Caco-2 (cell line): ENCODE results near the gene MEIOSIN. TPM values are rescaled to one million over a fixed set of nuclear protein-coding genes. Genes with fewer than 3 reads are reported as not detected.

Experiments used
- BruUV-seq: library from RNA; stranded (reverse); fragments of 400-500 nt; replicated peaks from 2 replicates; lab custom pipeline; 2021; lab: Mats Ljungman, UMichigan
- CTCF ChIA-PET: fragments of 300-600 bp; sonication (Branson Sonifier 250); formaldehyde crosslinking; loops from one replicate; lab custom pipeline; 2022; ENCODE audit warnings: antibody characterized with exemption; lab: Charles Lee
- POLR2A ChIA-PET: fragments of 300-600 bp; sonication (Branson Sonifier 250); formaldehyde crosslinking; loops from one replicate; lab custom pipeline; 2022; ENCODE audit warnings: antibody characterized with exemption; lab: Charles Lee
- DNase-seq, 2 experiments: peaks; one replicate each; pipeline versions ENCODE4 v3.0.0 to v3.0.0-alpha.2; 2020 to 2022
- H3K27me3 ChIP-seq: replicated peaks from 2 replicates; pipeline ENCODE4 v1.6.0; 2011; ENCODE audit warnings: low read length; ENCODE audit not compliant: control insufficient read depth, insufficient read depth
- H3K36me3 ChIP-seq: 2 replicates; pipeline ENCODE4 v1.5.1; 2011; ENCODE audit warnings: low read length; ENCODE audit not compliant: control insufficient read depth, insufficient read depth
- H3K4me1 ChIP-seq: fragments of 250-450 bp; sonication (Bioruptor Pico); 2 replicates; pipeline ENCODE4 v1.5.1; 2020; ENCODE audit warnings: mild to moderate bottlenecking
- H3K4me3 ChIP-seq: 2 replicates; pipeline ENCODE4 v1.5.1; 2011; ENCODE audit warnings: low read depth, mild to moderate bottlenecking, control low read depth, low read length
- H3K9me3 ChIP-seq: fragments of 250-450 bp; sonication (Bioruptor Pico); 2 replicates; pipeline ENCODE4 v1.5.1; 2020; ENCODE audit warnings: mild to moderate bottlenecking, moderate library complexity
- H3K27ac Mint-ChIP-seq: one replicate; pipeline ENCODE4 v1.8.0; 2022; ENCODE audit warnings: mixed read lengths; ENCODE audit not compliant: unreplicated experiment
- H3K27me3 Mint-ChIP-seq: one replicate; pipeline ENCODE4 v1.8.0; 2022; ENCODE audit warnings: mixed read lengths; ENCODE audit not compliant: insufficient read depth, unreplicated experiment
- H3K36me3 Mint-ChIP-seq: one replicate; pipeline ENCODE4 v1.8.0; 2022; ENCODE audit warnings: mild to moderate bottlenecking, mixed read lengths; ENCODE audit not compliant: insufficient read depth, unreplicated experiment
- H3K4me1 Mint-ChIP-seq: one replicate; pipeline ENCODE4 v1.8.0; 2022; ENCODE audit warnings: low read depth, mixed read lengths; ENCODE audit not compliant: unreplicated experiment
- H3K4me3 Mint-ChIP-seq: one replicate; pipeline ENCODE4 v1.8.0; 2022; ENCODE audit warnings: mild to moderate bottlenecking, moderate library complexity, mixed read lengths; ENCODE audit not compliant: unreplicated experiment
- H3K9me3 Mint-ChIP-seq: one replicate; pipeline ENCODE4 v1.8.0; 2022; ENCODE audit warnings: mixed read lengths; ENCODE audit not compliant: unreplicated experiment
- CTCF ChIP-seq, 2 experiments: fragments of 200-600 bp in 1 of 2; IDR thresholded peaks; 1 replicate in 1 of 2; 2 replicates in 1 of 2; pipeline versions ENCODE4 v1.5.1 to v1.8.0; 2011 to 2022; ENCODE audit warnings: antibody characterized with exemption in 1 of 2, control low read depth in 1 of 2, inconsistent platforms in 1 of 2, low read depth in 1 of 2, low read length in 1 of 2, mild to moderate bottlenecking in 1 of 2, moderate library complexity in 1 of 2; ENCODE audit not compliant: insufficient read depth in 1 of 2, severe bottlenecking in 1 of 2, unreplicated experiment in 1 of 2
- intact Hi-C: fragments of 100-400 bp; cut with micrococcal nuclease; formaldehyde crosslinking; loops from one replicate; pipeline ENCODE4 v1.10.0; 2022; ENCODE audit not compliant: unreplicated experiment
- total RNA-seq: library from RNA; stranded (reverse); gene quantifications from 2 replicates; pipeline ENCODE4 v1.2.3, GENCODE V29; 2022

The MEIOSIN gene
- total RNA-seq, 1 experiment from 2014 or later = not detected

GRCh38 chr19:45764945-45765701, 31.9 kb downstream of the MEIOSIN start:
- H3K4me3 ChIP-seq = no peak overlapping the region
- H3K27me3 Mint-ChIP-seq = no peaks in the 10 kb centered on the region
- no peaks in the 10 kb centered on the region for H3K36me3 ChIP-seq
- ChIA-PET CTCF (no interaction called here), POLR2A (interaction anchor here (0.6 to 1.1 kb wide), 2 partner anchors 34 to 263 kb away, joined by 4 to 6 read pairs; partner anchors contain the start of gene FBXO46)
- H3K27me3 ChIP-seq = no peaks in the 10 kb centered on the region
- H3K4me1 Mint-ChIP-seq = peaks cover 7% of the 10 kb centered on the region
- H3K9me3 Mint-ChIP-seq = no peaks in the 10 kb centered on the region
- peaks cover 30% of the 10 kb centered on the region for H3K36me3 Mint-ChIP-seq
- no peaks in the 10 kb centered on the region for H3K9me3 ChIP-seq
- peak overlapping the region; percentile 76 for H3K27ac Mint-ChIP-seq
- peak overlapping the region; percentile 23 for H3K4me3 Mint-ChIP-seq
- no peak for DNase-seq
- TF ChIP-seq CTCF (IDR thresholded peaks at IDR 0.05; ENCODE audit: insufficient read depth in 1 of 2, low read depth in 1 of 2, low read length in 1 of 2, severe bottlenecking in 1 of 2, unreplicated experiment in 1 of 2) = no peak
- H3K4me1 ChIP-seq = peaks cover 6% of the 10 kb centered on the region
- TSS peak; percentile 26 for BruUV-seq
- intact Hi-C loops = no loop called here

- TF ChIP-seq CTCF (IDR thresholded peaks at IDR 0.05; ENCODE audit: insufficient read depth in 1 of 2, low read depth in 1 of 2, low read length in 1 of 2, severe bottlenecking in 1 of 2, unreplicated experiment in 1 of 2) = no peak
- Histone ChIP-seq H3K9me3 (no peaks in the 10 kb centered on the region), H3K4me3 (no peak overlapping the region), H3K27me3 (no peaks in the 10 kb centered on the region), H3K4me1 (peaks cover 6% of the 10 kb centered on the region), H3K36me3 (no peaks in the 10 kb centered on the region)
- Mint-ChIP-seq H3K4me3 (peak overlapping the region; percentile 59), H3K36me3 (peaks cover 37% of the 10 kb centered on the region), H3K4me1 (peaks cover 8% of the 10 kb centered on the region), H3K9me3 (no peaks in the 10 kb centered on the region), H3K27me3 (no peaks in the 10 kb centered on the region), H3K27ac (no peak overlapping the region)
- BruUV-seq = no TSS peak
- CTCF ChIA-PET = no interaction called here
- no peak for DNase-seq
- POLR2A ChIA-PET = no interaction called here
- intact Hi-C loops = no loop called here
Observed at GRCh38 chr19:45765702-45766295, 32.6 kb downstream of the MEIOSIN start.

- no peaks in the 10 kb centered on the region for H3K27me3 Mint-ChIP-seq
- no peak for TF ChIP-seq CTCF (IDR thresholded peaks at IDR 0.05; ENCODE audit: insufficient read depth in 1 of 2, low read depth in 1 of 2, low read length in 1 of 2, severe bottlenecking in 1 of 2, unreplicated experiment in 1 of 2)
- Histone ChIP-seq H3K36me3 (no peaks in the 10 kb centered on the region), H3K4me1 (peaks cover 6% of the 10 kb centered on the region), H3K9me3 (no peaks in the 10 kb centered on the region), H3K4me3 (no peak overlapping the region; the same call in 1 of the 2 replicates), H3K27me3 (no peaks in the 10 kb centered on the region)
- no peak overlapping the region for H3K27ac Mint-ChIP-seq
- POLR2A ChIA-PET = no interaction called here
- peaks cover 42% of the 10 kb centered on the region for H3K36me3 Mint-ChIP-seq
- no peak for DNase-seq
- no TSS peak for BruUV-seq
- no peaks in the 10 kb centered on the region for H3K9me3 Mint-ChIP-seq
- peaks cover 14% of the 10 kb centered on the region for H3K4me1 Mint-ChIP-seq
- CTCF ChIA-PET = interaction anchor here (0.6 kb wide), 1 partner anchor 85 kb away, joined by 5 read pairs; no protein-coding TSS in a partner anchor
- peak overlapping the region; percentile 97 for H3K4me3 Mint-ChIP-seq
- intact Hi-C loops = no loop called here
Observed at GRCh38 chr19:45766296-45766868, 33.1 kb downstream of the MEIOSIN start.
